A549 treated with ZK216348 at 1 μM for 4 hours (cell line): ENCODE measurements around the gene PTRHD1. TPM values are rescaled to one million over a fixed set of nuclear protein-coding genes. Genes with fewer than 3 reads are reported as not detected.

Experiments used
- total RNA-seq: library from RNA; stranded (reverse); fragments of 200-300 nt; extraction: Qiagen RNA extraction; gene quantifications from 5 replicates; pipeline ENCODE4 v1.2.3, GENCODE V29; 2022; ENCODE audit warnings: low read depth

Gene PTRHD1
- total RNA-seq = 52.4 to 66.0 TPM (median 60.0 TPM) in 5 replicates

GRCh38 chr2:24792874-24793760 lies at the start of gene PTRHD1, which contains the start of gene CENPO:
TSS of gene PTRHD1 (minus strand) at chr2:24793391. CDS start at chr2:24793377, 14 bp downstream.
TSS of gene CENPO (plus strand) at chr2:24793425. CDS start at chr2:24793920, 495 bp downstream.

Other genes with a start within 250 kb of the PTRHD1 start
- gene CENPO, start within 50 bp of the PTRHD1 start, total RNA-seq = 40.9 to 51.9 TPM (median 43.1 TPM) in 5 replicates
- gene ADCY3, start 126.8 kb upstream of the PTRHD1 start, total RNA-seq = 63.2 to 87.4 TPM (median 74.0 TPM) in 5 replicates
- gene DNAJC27, start 178.6 kb upstream of the PTRHD1 start, total RNA-seq = 1.6 to 2.9 TPM (median 2.0 TPM) in 5 replicates
- 11.1 to 14.8 TPM (median 12.7 TPM) in 5 replicates for gene EFR3B, start 248.7 kb upstream of the PTRHD1 start, total RNA-seq